CD4-positive, alpha-beta memory T cell (primary cell): ENCODE data around the gene PALLD. TPM values are rescaled to one million over a fixed set of nuclear protein-coding genes. Genes with fewer than 3 reads are reported as not detected.

ENCODE experiments used
- CTCF ChIA-PET: fragments of 350-600 bp; sonication (Branson Sonifier 250); formaldehyde crosslinking; loops from one replicate; lab custom pipeline; 2021; ENCODE audit warnings: inconsistent platforms; ENCODE audit not compliant: partially characterized antibody; lab: Charles Lee
- POLR2A ChIA-PET: fragments of 350-600 bp; sonication (Branson Sonifier 250); formaldehyde crosslinking; loops from one replicate; lab custom pipeline; 2021; ENCODE audit not compliant: partially characterized antibody; lab: Charles Lee
- DNase-seq, 5 donors: peaks; one replicate each; pipeline versions ENCODE4 v3.0.0 to v3.0.0-alpha.2; 2020 to 2022; ENCODE audit warnings: mixed read lengths in 1 of 5
- H3K27ac ChIP-seq: one replicate; pipeline ENCODE4 v1.7.0; 2013; ENCODE audit warnings: low read depth, low read length
- H3K27me3 ChIP-seq: 2 replicates; pipeline ENCODE4 v1.7.0; 2013; ENCODE audit warnings: mild to moderate bottlenecking, low read length, moderate library complexity; ENCODE audit not compliant: insufficient read depth
- H3K36me3 ChIP-seq: 2 replicates; pipeline ENCODE4 v1.7.0; 2013; ENCODE audit warnings: mild to moderate bottlenecking, low read length, moderate library complexity; ENCODE audit not compliant: insufficient read depth
- H3K4me1 ChIP-seq: 2 replicates; pipeline ENCODE4 v1.7.0; 2013; ENCODE audit warnings: mild to moderate bottlenecking, low read length, moderate library complexity; ENCODE audit not compliant: insufficient read depth
- H3K4me3 ChIP-seq, 2 donors: one replicate each; pipeline ENCODE4 v1.7.0; 2013; ENCODE audit warnings: low read length in 2 of 2, mild to moderate bottlenecking in 1 of 2
- H3K9me3 ChIP-seq, 2 donors: one replicate each; pipeline ENCODE4 v1.7.0; 2013; ENCODE audit warnings: low read length in 2 of 2, control low read depth in 1 of 2; ENCODE audit not compliant: control insufficient read depth in 1 of 2
- H3K27ac Mint-ChIP-seq, 7 donors: one replicate each; pipeline ENCODE4 v1.8.0; 2020 to 2021; ENCODE audit warnings: mixed read lengths in 7 of 7, mild to moderate bottlenecking in 6 of 7, inconsistent platforms in 3 of 7, moderate library complexity in 3 of 7
- H3K27me3 Mint-ChIP-seq, 2 donors: one replicate each; pipeline ENCODE4 v1.8.0; 2020 to 2021; ENCODE audit warnings: mixed read lengths in 2 of 2
- H3K36me3 Mint-ChIP-seq, 2 donors: one replicate each; pipeline ENCODE4 v1.8.0; 2020 to 2021; ENCODE audit warnings: mixed read lengths in 2 of 2, inconsistent platforms in 1 of 2, mild to moderate bottlenecking in 1 of 2
- H3K4me1 Mint-ChIP-seq, 4 donors: one replicate each; pipeline ENCODE4 v1.8.0; 2020 to 2021; ENCODE audit warnings: mixed read lengths in 4 of 4, mild to moderate bottlenecking in 1 of 4
- H3K4me3 Mint-ChIP-seq, 8 donors: one replicate each; pipeline ENCODE4 v1.8.0; 2020 to 2021; ENCODE audit warnings: mixed read lengths in 8 of 8, mild to moderate bottlenecking in 7 of 8, moderate library complexity in 6 of 8, inconsistent platforms in 3 of 8
- H3K9me3 Mint-ChIP-seq, 8 donors: one replicate each; pipeline ENCODE4 v1.8.0; 2020 to 2021; ENCODE audit warnings: mixed read lengths in 8 of 8, mild to moderate bottlenecking in 5 of 8, inconsistent platforms in 3 of 8, moderate library complexity in 1 of 8
- intact Hi-C: fragments of 100-400 bp; cut with micrococcal nuclease; formaldehyde crosslinking; loops from one replicate; pipeline ENCODE4 v1.15.1; 2023
- polyA plus RNA-seq, 2 donors: library from polyadenylated mRNA; unstranded; fragments of 300-500 nt; fragmentation: Illumina TruSeq; gene quantifications; one replicate each; pipeline ENCODE4 v1.2.3, GENCODE V29; 2021
- total RNA-seq, 2 experiments: library from RNA; stranded (reverse); gene quantifications; one replicate each; pipeline ENCODE4 v1.2.3, GENCODE V29; 2021

The PALLD gene
- total and polyA plus RNA-seq, 4 experiments from 2014 or later, result 0.55 to 1.4 (median 1.0) TPM; not detected in 1

DNA sequence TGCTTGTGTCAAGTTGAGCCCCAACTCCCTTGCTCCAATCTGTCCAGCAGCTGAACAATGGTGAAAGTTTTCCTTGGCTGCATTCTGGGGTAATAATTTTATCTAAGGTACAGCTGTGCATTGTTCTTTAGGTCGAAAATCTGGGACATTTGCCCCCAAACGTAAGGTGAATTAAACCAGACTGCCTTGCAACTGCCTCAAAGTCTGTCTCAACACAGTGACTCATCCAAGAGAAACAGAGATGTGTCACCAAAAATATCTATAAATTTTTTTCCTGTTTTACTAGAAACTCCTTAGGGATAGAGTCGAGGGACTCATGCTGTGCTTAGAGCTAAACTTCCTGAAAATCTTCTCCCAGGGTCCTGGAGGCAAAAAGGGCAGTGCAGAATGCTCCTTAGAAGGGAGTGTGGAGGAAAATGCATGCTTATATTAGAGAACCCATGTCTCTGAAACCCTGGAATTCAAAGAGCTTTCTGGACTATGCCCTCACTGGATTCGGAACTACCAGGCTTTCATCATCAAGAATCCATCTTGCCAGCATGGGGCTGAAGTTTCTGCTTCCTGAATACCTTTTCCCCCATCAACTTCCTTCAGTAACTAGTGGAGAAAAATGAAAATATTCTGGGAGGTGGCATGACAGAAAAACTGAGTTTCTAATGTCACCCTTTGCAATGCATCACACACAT, 115.7 kb downstream of the PALLD start:
- ChIA-PET CTCF (no interaction called here), POLR2A (no interaction called here)
- Mint-ChIP-seq H3K27ac (no peak overlapping the region), H3K4me1 (no peaks in the 10 kb centered on the region), H3K36me3 (no peaks in the 10 kb centered on the region), H3K4me3 (no peak overlapping the region), H3K27me3 (peaks cover 5 to 8% of the 10 kb centered on the region in 2 donors), H3K9me3 (peaks cover 0 to 2% (median 0%) of the 10 kb centered on the region in 8 donors)
- Histone ChIP-seq H3K27me3 (no peaks in the 10 kb centered on the region), H3K4me1 (no peaks in the 10 kb centered on the region), H3K36me3 (no peaks in the 10 kb centered on the region), H3K4me3 (no peak overlapping the region), H3K9me3 (no peaks in the 10 kb centered on the region), H3K27ac (no peak overlapping the region)
- intact Hi-C loops, result no loop called here
- no peak for DNase-seq

DNA sequence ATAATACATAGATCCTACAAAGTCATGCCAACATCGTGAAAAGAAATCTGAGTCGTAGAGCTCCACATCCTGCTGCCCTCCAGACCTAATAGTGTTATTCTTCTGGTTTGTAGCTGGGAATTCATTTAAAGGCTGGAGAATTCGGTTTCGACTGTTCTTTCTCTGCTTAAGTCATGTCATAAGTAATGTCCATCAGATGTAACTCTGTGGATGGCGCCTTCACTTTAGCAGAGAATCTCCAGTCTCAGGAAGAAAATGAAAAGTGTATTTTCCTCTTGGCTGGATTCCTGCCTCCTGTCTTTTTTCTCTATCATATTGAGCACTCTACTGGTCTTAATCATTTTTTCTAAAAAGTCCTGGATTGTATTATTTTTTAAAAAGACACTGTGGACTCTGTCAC, 117.0 kb downstream of the PALLD start:
- H3K27me3 ChIP-seq, result no peaks in the 10 kb centered on the region
- Mint-ChIP-seq H3K27ac (no peak overlapping the region), H3K4me3 (no peak overlapping the region), H3K36me3 (no peaks in the 10 kb centered on the region), H3K27me3 (peaks cover under 1 to 9% of the 10 kb centered on the region in 2 donors), H3K4me1 (no peaks in the 10 kb centered on the region), H3K9me3 (no peaks in the 10 kb centered on the region)
- ChIA-PET POLR2A (no interaction called here), CTCF (no interaction called here)
- intact Hi-C loops, result no loop called here
- H3K36me3 ChIP-seq, result no peaks in the 10 kb centered on the region
- H3K4me1 ChIP-seq, result no peaks in the 10 kb centered on the region
- H3K9me3 ChIP-seq, result no peaks in the 10 kb centered on the region
- DNase-seq, result no peak
- H3K4me3 ChIP-seq, result no peak overlapping the region
- no peak overlapping the region for H3K27ac ChIP-seq

DNA sequence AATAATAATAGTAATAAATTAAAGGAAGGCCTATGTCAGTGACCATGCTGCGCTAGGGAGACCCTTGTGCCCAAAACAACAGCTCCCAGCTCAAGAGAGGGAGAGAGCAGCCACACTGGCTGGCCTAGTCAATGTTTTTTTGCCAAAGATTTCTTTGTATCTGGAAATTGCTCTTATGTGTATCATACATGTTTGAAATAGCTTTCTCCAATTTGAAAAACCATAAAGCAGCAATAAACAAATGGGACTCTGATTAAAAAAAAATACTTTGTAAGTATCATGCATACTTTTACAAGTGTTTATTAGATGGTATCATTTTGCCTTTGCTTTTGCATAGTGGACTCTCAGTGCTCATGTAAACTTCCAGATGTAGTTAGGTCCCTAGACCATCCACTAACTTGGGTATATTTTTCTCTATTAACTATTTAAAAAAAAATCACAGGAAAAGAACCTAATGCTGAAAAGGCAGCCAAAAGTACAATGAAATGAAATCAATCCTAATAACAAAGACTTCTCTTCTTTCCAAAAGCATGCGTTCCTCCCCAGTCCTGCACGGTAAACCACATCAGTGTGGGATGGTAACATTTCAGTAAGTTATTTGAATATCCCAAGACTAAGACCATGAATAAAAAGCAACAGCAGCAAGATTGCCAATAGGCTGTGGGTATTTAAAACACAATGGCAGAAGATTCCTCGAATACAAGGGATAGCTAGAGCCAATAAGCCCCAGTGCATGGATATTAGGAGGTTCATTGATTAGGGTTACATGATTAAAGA, 117.6 kb downstream of the PALLD start:
- H3K27me3 Mint-ChIP-seq, result peaks cover 0 to 11% of the 10 kb centered on the region in 2 donors
- no peaks in the 10 kb centered on the region for H3K36me3 Mint-ChIP-seq
- H3K9me3 Mint-ChIP-seq, result no peaks in the 10 kb centered on the region
- no peaks in the 10 kb centered on the region for H3K4me1 Mint-ChIP-seq
- H3K4me3 Mint-ChIP-seq, result no peak overlapping the region
- intact Hi-C loops, result no loop called here
- CTCF ChIA-PET, result no interaction called here
- Histone ChIP-seq H3K4me3 (no peak overlapping the region), H3K27me3 (no peaks in the 10 kb centered on the region), H3K9me3 (no peaks in the 10 kb centered on the region), H3K4me1 (no peaks in the 10 kb centered on the region), H3K36me3 (no peaks in the 10 kb centered on the region), H3K27ac (no peak overlapping the region)
- H3K27ac Mint-ChIP-seq, result no peak overlapping the region
- POLR2A ChIA-PET, result no interaction called here
- DNase-seq, result no peak

DNA sequence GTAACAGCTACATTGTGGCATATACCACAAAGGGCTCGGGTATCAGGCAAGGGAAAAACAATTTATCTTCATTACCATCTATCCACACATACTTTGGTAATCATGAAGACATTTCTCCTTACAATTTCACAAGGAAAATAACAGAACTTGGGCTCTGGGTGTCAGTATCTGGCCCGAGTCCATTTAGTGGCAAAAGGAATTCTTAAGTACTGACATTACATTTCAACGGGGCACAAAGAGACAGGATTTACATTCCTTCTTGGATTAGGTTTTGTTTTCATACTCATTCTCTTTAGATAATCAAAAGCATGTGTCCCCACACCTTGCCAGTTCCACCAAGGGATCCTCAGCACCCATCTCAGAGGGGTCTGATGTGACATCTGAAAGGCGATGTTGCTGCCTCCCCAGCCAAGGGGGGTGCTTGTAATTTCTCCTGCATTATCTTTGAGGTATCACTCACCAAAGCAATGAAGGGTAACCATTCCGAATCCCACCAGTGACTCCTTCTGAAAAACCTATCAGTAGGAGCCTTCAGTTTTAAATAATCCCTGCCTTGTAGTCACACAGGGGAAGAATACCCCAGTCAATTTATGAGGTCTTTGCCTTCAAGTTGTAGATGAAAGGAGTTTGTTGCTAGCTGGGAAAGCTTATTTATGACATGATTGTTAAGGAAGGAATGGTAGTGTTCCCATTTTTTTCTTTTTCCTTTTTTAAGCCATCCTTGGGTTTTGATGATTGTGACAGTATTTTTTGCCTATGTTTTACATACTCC, 118.6 kb downstream of the PALLD start:
- Mint-ChIP-seq H3K4me3 (no peak overlapping the region), H3K27me3 (peaks cover 0 to 10% of the 10 kb centered on the region in 2 donors), H3K27ac (no peak overlapping the region), H3K4me1 (no peaks in the 10 kb centered on the region), H3K36me3 (no peaks in the 10 kb centered on the region), H3K9me3 (no peaks in the 10 kb centered on the region)
- H3K36me3 ChIP-seq, result no peaks in the 10 kb centered on the region
- ChIA-PET POLR2A (no interaction called here), CTCF (no interaction called here)
- no peak for DNase-seq
- no peaks in the 10 kb centered on the region for H3K27me3 ChIP-seq
- intact Hi-C loops, result no loop called here
- no peaks in the 10 kb centered on the region for H3K4me1 ChIP-seq
- H3K27ac ChIP-seq, result no peak overlapping the region
- H3K9me3 ChIP-seq, result no peaks in the 10 kb centered on the region
- H3K4me3 ChIP-seq, result no peak overlapping the region

DNA sequence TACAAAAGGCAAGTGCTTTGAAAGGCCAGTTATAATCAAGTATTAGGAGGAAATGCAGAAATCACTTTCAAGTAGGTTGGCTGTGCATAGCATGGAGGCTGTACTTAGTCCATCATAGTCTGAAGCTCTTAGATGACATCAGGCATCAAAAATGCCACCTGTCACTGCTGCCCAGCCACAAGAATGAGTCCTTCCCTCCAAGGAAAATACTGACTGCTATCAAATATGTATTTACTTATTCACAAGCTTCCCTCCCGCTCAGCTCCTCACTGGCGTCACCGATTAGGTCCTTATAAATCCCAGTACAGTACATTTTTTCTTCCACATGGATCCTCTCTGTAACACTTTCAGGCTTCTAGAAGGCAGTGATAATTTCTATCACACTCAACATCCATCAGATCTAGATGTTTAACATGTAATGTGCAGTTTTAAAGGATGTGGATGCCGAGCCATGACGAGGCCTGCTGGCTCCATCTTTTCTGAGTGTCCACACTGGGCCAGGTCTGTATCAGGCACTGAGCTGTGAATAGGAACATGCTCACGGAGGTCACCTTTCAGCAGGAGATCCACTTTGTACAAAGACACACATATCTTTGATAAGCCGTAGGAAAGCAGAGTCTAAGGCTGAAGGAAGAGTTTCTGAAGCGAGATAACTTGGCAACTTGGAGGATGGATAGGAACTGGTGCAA, 121.9 kb downstream of the PALLD start:
- no peaks in the 10 kb centered on the region for H3K27me3 ChIP-seq
- H3K4me3 ChIP-seq, result no peak overlapping the region
- ChIA-PET POLR2A (no interaction called here), CTCF (no interaction called here)
- intact Hi-C loops, result no loop called here
- H3K9me3 ChIP-seq, result no peaks in the 10 kb centered on the region
- H3K4me1 Mint-ChIP-seq, result no peaks in the 10 kb centered on the region
- no peak overlapping the region for H3K27ac ChIP-seq
- no peaks in the 10 kb centered on the region for H3K36me3 ChIP-seq
- no peak for DNase-seq
- no peak overlapping the region for H3K4me3 Mint-ChIP-seq
- no peaks in the 10 kb centered on the region for H3K36me3 Mint-ChIP-seq
- peaks cover 0 to 1% (median 0%) of the 10 kb centered on the region in 8 donors for H3K9me3 Mint-ChIP-seq
- peak overlapping the region in 1 of 7 donors; percentile 75 for H3K27ac Mint-ChIP-seq
- H3K4me1 ChIP-seq, result no peaks in the 10 kb centered on the region
- H3K27me3 Mint-ChIP-seq, result peaks cover 6 to 11% of the 10 kb centered on the region in 2 donors

DNA sequence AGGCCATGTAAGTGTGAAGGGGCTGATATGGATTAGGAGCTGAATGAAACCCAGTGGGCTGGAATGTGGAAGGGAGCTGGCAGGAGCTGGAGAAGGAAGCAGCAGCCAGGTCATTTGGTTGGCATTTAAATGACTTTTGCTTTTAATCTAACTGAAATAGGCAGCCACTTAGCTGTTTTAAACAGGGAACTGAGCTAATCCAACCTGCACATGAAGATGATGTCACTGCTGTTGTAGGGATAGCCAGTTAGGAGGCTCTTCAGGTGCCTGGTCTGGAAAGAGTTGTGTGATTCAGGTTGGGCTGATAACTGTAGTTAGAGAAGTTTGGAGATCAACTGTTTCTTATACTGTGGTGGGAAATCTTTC, 122.4 kb downstream of the PALLD start:
- no peaks in the 10 kb centered on the region for H3K9me3 ChIP-seq
- peaks cover 6 to 11% of the 10 kb centered on the region in 2 donors for H3K27me3 Mint-ChIP-seq
- no peaks in the 10 kb centered on the region for H3K4me1 ChIP-seq
- no peaks in the 10 kb centered on the region for H3K4me1 Mint-ChIP-seq
- H3K36me3 Mint-ChIP-seq, result no peaks in the 10 kb centered on the region
- H3K36me3 ChIP-seq, result no peaks in the 10 kb centered on the region
- H3K9me3 Mint-ChIP-seq, result peaks cover 0 to 1% (median 0%) of the 10 kb centered on the region in 8 donors
- ChIA-PET CTCF (no interaction called here), POLR2A (no interaction called here)
- intact Hi-C loops, result no loop called here
- H3K27ac ChIP-seq, result no peak overlapping the region
- H3K4me3 ChIP-seq, result no peak overlapping the region
- H3K27me3 ChIP-seq, result no peaks in the 10 kb centered on the region
- no peak for DNase-seq
- H3K27ac Mint-ChIP-seq, result peak overlapping the region in 1 of 7 donors; percentile 75
- H3K4me3 Mint-ChIP-seq, result no peak overlapping the region
